HepG2 (cell line): ENCODE data around the gene REPIN1. TPM values are rescaled to one million over a fixed set of nuclear protein-coding genes. Genes with fewer than 3 reads are reported as not detected.

Experiments used
- ATAC-seq: fragments of 200-7000 bp; cut with Tn5 transposase; 3 replicates; pipeline ENCODE4 v1.9.1; 2020; ENCODE audit warnings: mild to moderate bottlenecking, moderate library complexity
- BruUV-seq: library from RNA; stranded (reverse); fragments of 400-500 nt; replicated peaks from 2 replicates; lab custom pipeline; 2021; lab: Mats Ljungman, UMichigan
- CTCF ChIA-PET: fragments of 300-600 bp; formaldehyde crosslinking; extraction: SDS; loops from one replicate; lab custom pipeline; 2021; ENCODE audit warnings: low total read pairs, inconsistent platforms, low intra/inter-chr PET ratio; lab: Yijun Ruan, JAX
- POLR2A ChIA-PET: fragments of 350-600 bp; sonication (Branson Sonifier 250); formaldehyde crosslinking; loops from one replicate; lab custom pipeline; 2020; ENCODE audit warnings: antibody characterized with exemption, inconsistent platforms; lab: Yijun Ruan, JAX
- DNase-seq: peaks from one replicate; pipeline ENCODE4 v3.0.0-alpha.2; 2015; ENCODE audit warnings: low spot score
- FAIRE-seq: peaks from 3 replicates; lab custom pipeline; 2011; peaks lifted over from hg19 to GRCh38; lab: Jason Lieb, UNC
- H2AFZ ChIP-seq: one replicate; pipeline ENCODE4 v1.6.1; 2011; ENCODE audit warnings: low read length, inconsistent platforms
- H3K27ac ChIP-seq: fragments of 300-600 bp; 3 replicates; pipeline ENCODE4 v1.8.0; 2011; ENCODE audit warnings: mixed run types, mild to moderate bottlenecking, mixed read lengths, low read length, inconsistent platforms; ENCODE audit not compliant: insufficient read depth; ENCODE audit errors: extremely low read length
- H3K27me3 ChIP-seq, 2 experiments: fragments of 200-600 bp in 1 of 2; 2 replicates in 1 of 2; 3 replicates in 1 of 2; pipeline versions ENCODE4 v1.6.0 to v1.8.0; 2011; ENCODE audit warnings: low read length in 2 of 2, mild to moderate bottlenecking in 2 of 2, moderate library complexity in 2 of 2, inconsistent platforms in 1 of 2; ENCODE audit not compliant: insufficient read depth in 2 of 2, control insufficient read depth in 1 of 2
- H3K36me3 ChIP-seq, 2 experiments: fragments of 200-600 bp in 1 of 2; replicated peaks in 1 of 2; 2 replicates in 1 of 2; 3 replicates in 1 of 2; pipeline versions ENCODE4 v1.5.1 to v1.8.0; 2011; ENCODE audit warnings: low read length in 2 of 2, inconsistent platforms in 1 of 2; ENCODE audit not compliant: insufficient read depth in 2 of 2, control insufficient read depth in 1 of 2
- H3K4me1 ChIP-seq: 2 replicates; pipeline ENCODE4 v1.5.1; 2012; ENCODE audit warnings: low read length, inconsistent platforms; ENCODE audit not compliant: insufficient read depth
- H3K4me2 ChIP-seq: 2 replicates; pipeline ENCODE4 v1.6.0; 2011; ENCODE audit warnings: low read depth, low read length, inconsistent platforms
- H3K4me3 ChIP-seq, 3 experiments: fragments of 200-600 bp in 1 of 3; sonication (generic), shearing (Covaris generic) in 1 of 3; replicated peaks in 1 of 3; 2 replicates each; pipeline ENCODE4 v1.5.1; 2011 to 2016; ENCODE audit warnings: low read length in 3 of 3, inconsistent platforms in 2 of 3, low read depth in 2 of 3, mild to moderate bottlenecking in 2 of 3, control low read depth in 1 of 3, mixed read lengths in 1 of 3; ENCODE audit not compliant: insufficient read depth in 1 of 3
- H3K79me2 ChIP-seq: one replicate; pipeline ENCODE4 v1.6.1; 2011; ENCODE audit warnings: low read length, inconsistent platforms; ENCODE audit not compliant: insufficient read depth
- H3K9ac ChIP-seq: 2 replicates; pipeline ENCODE4 v1.6.0; 2011; ENCODE audit warnings: mild to moderate bottlenecking, low read depth, low read length, inconsistent platforms; ENCODE audit not compliant: insufficient read depth
- H3K9me3 ChIP-seq: 2 replicates; pipeline ENCODE4 v1.5.1; 2012; ENCODE audit warnings: mild to moderate bottlenecking, low read length
- H4K20me1 ChIP-seq: 2 replicates; pipeline ENCODE4 v1.6.0; 2011; ENCODE audit warnings: inconsistent platforms, mild to moderate bottlenecking, low read length, moderate library complexity; ENCODE audit not compliant: insufficient read depth
- CBFB ChIP-seq: sonication (generic); formaldehyde crosslinking; IDR thresholded peaks from 2 replicates; pipeline ENCODE4 v1.4.0; 2020; ENCODE audit warnings: missing genetic modification reagents
- FOSL1 ChIP-seq: sonication (generic); formaldehyde crosslinking; IDR thresholded peaks from 2 replicates; pipeline ENCODE4 v1.9.0; 2021; ENCODE audit warnings: missing genetic modification reagents, borderline replicate concordance
- FOXC1 ChIP-seq: sonication (generic); formaldehyde crosslinking; IDR thresholded peaks from 2 replicates; pipeline ENCODE4 v1.8.0; 2022; ENCODE audit warnings: mild to moderate bottlenecking, missing genetic modification reagents, borderline replicate concordance
- KDM3A ChIP-seq: IDR thresholded peaks from 2 replicates; pipeline ENCODE4 v1.6.1; 2018; ENCODE audit warnings: low read depth, missing compliant biosample characterization
- MEIS1 ChIP-seq: sonication (generic); formaldehyde crosslinking; IDR thresholded peaks from 2 replicates; pipeline ENCODE4 v1.9.0; 2021; ENCODE audit warnings: mild to moderate bottlenecking, missing genetic modification reagents, moderate library complexity, borderline replicate concordance
- SMAD1 ChIP-seq: sonication (generic); formaldehyde crosslinking; IDR thresholded peaks from 2 replicates; pipeline ENCODE4 v1.4.0; 2020; ENCODE audit warnings: missing genetic modification reagents, low read depth, mild to moderate bottlenecking, borderline replicate concordance
- ZFP82 ChIP-seq: sonication (generic); formaldehyde crosslinking; IDR thresholded peaks from 2 replicates; pipeline ENCODE4 v1.5.1; 2020; ENCODE audit warnings: mild to moderate bottlenecking, missing genetic modification reagents, borderline replicate concordance
- ZMYM3 ChIP-seq: sonication (generic); formaldehyde crosslinking; IDR thresholded peaks from 2 replicates; pipeline ENCODE4 v1.5.1; 2020; ENCODE audit warnings: mild to moderate bottlenecking, missing genetic modification reagents
- ZNF337 ChIP-seq: sonication (generic); formaldehyde crosslinking; IDR thresholded peaks from 2 replicates; pipeline ENCODE4 v1.5.1; 2020; ENCODE audit warnings: missing genetic modification reagents, low read depth, mild to moderate bottlenecking, borderline replicate concordance
- ZNF557 ChIP-seq: sonication (generic); formaldehyde crosslinking; IDR thresholded peaks from 2 replicates; pipeline ENCODE4 v1.4.0; 2020; ENCODE audit warnings: missing genetic modification reagents
- ZNF660 ChIP-seq: sonication (generic); formaldehyde crosslinking; IDR thresholded peaks from 2 replicates; pipeline ENCODE4 v1.5.1; 2020; ENCODE audit warnings: mild to moderate bottlenecking, low read depth, missing genetic modification reagents, borderline replicate concordance
- ZNF670 ChIP-seq: sonication (generic); formaldehyde crosslinking; IDR thresholded peaks from 2 replicates; pipeline ENCODE4 v1.8.0; 2022; ENCODE audit warnings: mild to moderate bottlenecking, missing genetic modification reagents, borderline replicate concordance
- ZNF891 ChIP-seq: sonication (generic); formaldehyde crosslinking; IDR thresholded peaks from 2 replicates; pipeline ENCODE4 v1.5.0; 2020; ENCODE audit warnings: mild to moderate bottlenecking, missing genetic modification reagents
- ZZZ3 ChIP-seq: sonication (generic); formaldehyde crosslinking; IDR thresholded peaks from 2 replicates; pipeline ENCODE4 v1.4.0; 2020; ENCODE audit warnings: missing genetic modification reagents, mild to moderate bottlenecking, borderline replicate concordance
- WGBS: methylation state at CpG from one replicate; pipeline ENCODE4 v1.1.6; 2017; ENCODE audit warnings: low lambda C conversion rate; 5-methylcytosine and 5-hydroxymethylcytosine counted together
- in situ Hi-C: cut with HindIII; loops from 2 replicates; pipeline ENCODE4 v1.10.0; 2017; ENCODE audit warnings: low pct_unique_long_range_greater_than_20kb; ENCODE audit not compliant: extremely low pct_ligation_motif_present
- intact Hi-C: fragments of 100-400 bp; cut with micrococcal nuclease; formaldehyde crosslinking; loops from one replicate; pipeline ENCODE4 v1.10.0; 2022; ENCODE audit not compliant: unreplicated experiment
- polyA plus RNA-seq, 8 experiments: library from polyadenylated mRNA; depleted of rRNA in 3 of 8; stranded (reverse) in 7 of 8; unstranded in 1 of 8; fragments of >200 nt; fragmentation: Illumina TruSeq in 4 of 8; extraction: Trizol in 4 of 8; gene quantifications; 2 replicates each; pipeline versions ENCODE4 v1.2.1 to v1.2.3, GENCODE V29; 2011 to 2016; ENCODE audit warnings: low read depth in 4 of 8, missing spikeins in 1 of 8, mixed read lengths in 1 of 8; ENCODE audit not compliant: insufficient read depth in 1 of 8
- total RNA-seq, 5 experiments: library from RNA; depleted of rRNA; stranded (reverse); fragments of >200 nt; fragmentation: Illumina TruSeq; extraction: Trizol; gene quantifications; 2 replicates each; pipeline ENCODE4 v1.2.3, GENCODE V29; 2016; ENCODE audit warnings: low read depth in 1 of 5
- TF ChIP-seq, protein P1 (sequence below): sonication (generic); formaldehyde crosslinking; IDR thresholded peaks from 2 replicates; pipeline ENCODE4 v1.5.0; 2020; ENCODE audit warnings: mild to moderate bottlenecking, missing genetic modification reagents
- TF ChIP-seq, protein P2 (sequence below): IDR thresholded peaks from 2 replicates; pipeline ENCODE4 v1.6.1; 2016; ENCODE audit warnings: low read depth, borderline replicate concordance

REPIN1 gene
- total and polyA plus RNA-seq, 2 of the 13 experiments (the other 11 are each of a cell fraction or from before 2014, with no cell fraction given) = 69.9 to 108 TPM

GRCh38 chr7:150388306-150388705 is 19.7 kb downstream of the REPIN1 start:
- DNase-seq = no peak
- CTCF ChIA-PET = interaction anchor here (0.8 to 2.5 kb wide), 4 partner anchors 9 to 102 kb away, joined by 3 to 45 read pairs (median 8); partner anchors contain the start of gene ZNF775
- POLR2A ChIA-PET = interaction anchor here (0.8 to 8.7 kb wide), 18 partner anchors 8 to 103 kb away, joined by 3 to 181 read pairs (median 5); partner anchors contain the start of genes ACTR3C, LRRC61 and REPIN1
- Histone ChIP-seq H3K27ac (peak overlapping the region; percentile 86), H2AFZ (no peak overlapping the region), H4K20me1 (no peaks in the 10 kb centered on the region), H3K27me3 (no peaks in the 10 kb centered on the region), H3K79me2 (peaks cover 14% of the 10 kb centered on the region), H3K36me3 (peaks cover 0 to 3% of the 10 kb centered on the region in 2 experiments; a peak in 2 of 5 replicates)
- intact Hi-C loops = loop anchor here (2.0 to 5.0 kb wide), 2 partner anchors 16 to 46 kb away; partner anchors contain the start of gene RARRES2
- in situ Hi-C loops = no loop called here
- ATAC-seq = no peak
- TF ChIP-seq ZNF891 = no peak
- no peak for TF ChIP-seq ZNF557 (CRISPR knock-in tag)
- TF ChIP-seq ZNF670 (CRISPR knock-in tag) = no peak
- TF ChIP-seq, protein P1, sequence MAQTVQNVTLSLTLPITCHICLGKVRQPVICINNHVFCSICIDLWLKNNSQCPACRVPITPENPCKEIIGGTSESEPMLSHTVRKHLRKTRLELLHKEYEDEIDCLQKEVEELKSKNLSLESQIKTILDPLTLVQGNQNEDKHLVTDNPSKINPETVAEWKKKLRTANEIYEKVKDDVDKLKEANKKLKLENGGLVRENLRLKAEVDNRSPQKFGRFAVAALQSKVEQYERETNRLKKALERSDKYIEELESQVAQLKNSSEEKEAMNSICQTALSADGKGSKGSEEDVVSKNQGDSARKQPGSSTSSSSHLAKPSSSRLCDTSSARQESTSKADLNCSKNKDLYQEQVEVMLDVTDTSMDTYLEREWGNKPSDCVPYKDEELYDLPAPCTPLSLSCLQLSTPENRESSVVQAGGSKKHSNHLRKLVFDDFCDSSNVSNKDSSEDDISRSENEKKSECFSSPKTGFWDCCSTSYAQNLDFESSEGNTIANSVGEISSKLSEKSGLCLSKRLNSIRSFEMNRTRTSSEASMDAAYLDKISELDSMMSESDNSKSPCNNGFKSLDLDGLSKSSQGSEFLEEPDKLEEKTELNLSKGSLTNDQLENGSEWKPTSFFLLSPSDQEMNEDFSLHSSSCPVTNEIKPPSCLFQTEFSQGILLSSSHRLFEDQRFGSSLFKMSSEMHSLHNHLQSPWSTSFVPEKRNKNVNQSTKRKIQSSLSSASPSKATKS (CRISPR knock-in tag) = 0 out of 2 replicates have a peak, but pooled peaks have one; percentile 68
- no peak for TF ChIP-seq FOSL1 (CRISPR knock-in tag)
- TF ChIP-seq MEIS1 (CRISPR knock-in tag) = no peak
- TF ChIP-seq ZFP82 = no peak
- 0 out of 2 replicates have a peak, but pooled peaks have one; percentile 14 for TF ChIP-seq SMAD1 (CRISPR knock-in tag)
- no peak for TF ChIP-seq KDM3A
- no peak for TF ChIP-seq ZMYM3 (CRISPR knock-in tag)
- no peak for TF ChIP-seq ZZZ3 (CRISPR knock-in tag)
- 0 out of 2 replicates have a peak, but pooled peaks have one; percentile 1 for TF ChIP-seq ZNF337 (CRISPR knock-in tag)
- no peak for TF ChIP-seq FOXC1 (CRISPR knock-in tag)
- TF ChIP-seq ZNF660 (CRISPR knock-in tag) = no peak
- no peak for TF ChIP-seq CBFB
- TF ChIP-seq, protein P2, sequence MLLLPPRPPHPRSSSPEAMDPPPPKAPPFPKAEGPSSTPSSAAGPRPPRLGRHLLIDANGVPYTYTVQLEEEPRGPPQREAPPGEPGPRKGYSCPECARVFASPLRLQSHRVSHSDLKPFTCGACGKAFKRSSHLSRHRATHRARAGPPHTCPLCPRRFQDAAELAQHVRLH (CRISPR knock-in tag) = no peak
- TF ChIP-seq, all 625 proteins: peak for 3
- no peaks in the 10 kb centered on the region for H3K9me3 ChIP-seq
- H3K4me1 ChIP-seq = peaks cover 59% of the 10 kb centered on the region
- peak overlapping the region; percentile 56; the same call in 1 of the 2 replicates for H3K9ac ChIP-seq
- TSS peak; percentile 70 for BruUV-seq
- H3K4me2 ChIP-seq = peak overlapping the region; percentile 43
- no peak overlapping the region for H3K4me3 ChIP-seq
- WGBS = 95% methylated on average over 5 of the region's 7 CpGs
- FAIRE-seq = no peak
